NCI-H510A (cell line): ENCODE measurements around the gene PODNL1.
"Not testable (repeated sequence)": the region's sequence is repeated elsewhere in the genome, so short reads cannot be mapped to it uniquely, and the experiment has no call there.

Experiments used
- DNase-seq: peaks from one replicate; lab custom pipeline; 2025; lab: John Stamatoyannopoulos, UW

PODNL1 gene

DNA sequence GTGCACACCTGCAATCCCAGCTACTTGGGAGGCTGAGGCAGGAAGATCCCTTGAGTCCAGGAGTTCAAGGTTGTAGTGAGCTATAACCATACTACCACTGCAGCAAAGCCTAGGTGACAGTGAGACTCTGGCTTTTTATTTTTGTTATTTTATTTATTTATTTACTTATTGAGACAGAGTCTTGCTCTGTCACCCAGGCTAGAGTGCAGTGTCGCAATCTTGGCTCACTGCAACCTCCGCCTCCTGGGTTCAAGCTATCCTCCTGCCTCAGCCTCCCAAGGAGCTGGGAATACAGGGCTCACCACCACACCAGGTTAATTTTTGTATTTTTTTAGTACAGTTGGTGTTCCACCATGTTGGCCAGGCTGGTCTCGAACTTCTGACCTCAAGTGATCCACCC is 35.3 kb upstream of the PODNL1 start:
- DNase-seq = not testable (repeated sequence)

DNA sequence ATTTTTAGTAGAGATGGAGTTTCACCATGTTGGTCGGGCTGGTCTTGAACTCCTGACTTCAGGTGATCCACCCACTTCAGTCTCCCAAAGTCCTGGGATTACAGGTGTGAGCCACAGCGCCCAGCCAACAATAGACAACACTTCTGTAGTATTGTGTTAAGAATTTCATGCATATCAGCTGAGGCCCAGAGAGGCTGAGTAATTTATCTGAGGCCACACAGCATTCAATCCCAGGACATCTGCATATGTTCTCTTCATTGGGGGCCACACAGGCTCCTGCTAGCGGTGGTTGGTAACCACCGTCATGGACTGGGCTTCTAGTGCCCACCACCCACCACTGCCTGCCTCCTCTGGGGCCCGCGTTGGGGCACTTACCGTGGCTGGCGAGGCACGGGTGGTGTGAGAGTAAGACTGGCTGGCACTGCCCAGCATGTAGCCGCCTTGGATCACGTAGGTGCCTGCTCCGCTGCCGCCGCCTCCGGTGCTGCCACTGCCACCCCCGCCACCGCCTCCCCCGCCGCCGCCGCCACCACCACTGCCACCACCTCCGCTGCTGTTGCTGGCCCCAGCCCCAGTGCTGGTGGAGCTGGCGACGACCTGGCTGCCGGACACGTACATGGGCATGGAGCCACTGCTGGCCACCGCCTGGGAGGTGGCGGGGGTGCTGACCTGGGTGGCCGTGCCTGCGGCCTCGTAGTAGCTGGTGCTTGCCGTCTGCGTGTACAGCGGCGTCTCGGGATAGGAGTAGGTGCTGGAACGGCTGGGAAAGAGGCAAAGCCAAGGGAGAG is 34.3 kb upstream of the PODNL1 start:
- DNase-seq = no peak

DNA sequence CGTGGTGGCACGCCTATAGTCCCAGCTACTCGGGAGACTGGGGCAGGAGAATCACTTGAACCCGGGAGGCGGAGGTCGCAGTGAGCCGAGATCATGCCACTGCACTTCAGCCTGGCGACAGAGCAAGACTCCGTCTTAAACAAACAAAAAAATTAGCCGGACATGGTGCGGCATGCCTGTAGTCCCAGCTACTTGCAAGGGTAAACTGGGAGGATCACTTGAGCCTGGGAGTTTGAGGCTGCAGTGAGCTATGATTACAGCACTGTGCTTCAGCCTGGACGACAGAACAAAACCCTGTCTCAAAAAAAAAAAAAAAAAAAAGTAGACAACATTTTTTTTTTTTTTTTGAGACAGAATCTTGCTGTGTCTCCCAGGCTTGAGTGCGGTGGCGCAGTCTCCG is 33.7 kb upstream of the PODNL1 start:
- not testable (repeated sequence) for DNase-seq

DNA sequence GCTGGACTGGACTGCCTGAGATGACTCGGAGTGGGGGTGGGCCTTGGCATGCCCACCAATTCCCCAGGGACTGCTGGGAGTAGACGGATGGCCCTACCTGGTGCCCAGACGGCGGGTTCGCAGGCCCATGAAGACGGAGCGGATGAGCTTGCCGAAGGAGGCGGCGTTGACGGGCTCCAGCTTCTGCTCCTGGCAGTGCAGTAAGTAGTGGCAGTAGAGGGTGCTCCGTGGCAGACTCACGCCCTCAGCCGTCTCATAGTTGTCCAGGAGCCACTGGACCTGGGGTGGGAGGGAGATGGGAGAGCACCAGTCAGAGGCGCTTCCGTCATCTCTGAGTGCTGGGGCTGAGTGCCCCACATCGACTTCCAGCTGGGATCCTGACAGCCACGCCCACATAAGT is 31.7 kb upstream of the PODNL1 start:
- no peak for DNase-seq

DNA sequence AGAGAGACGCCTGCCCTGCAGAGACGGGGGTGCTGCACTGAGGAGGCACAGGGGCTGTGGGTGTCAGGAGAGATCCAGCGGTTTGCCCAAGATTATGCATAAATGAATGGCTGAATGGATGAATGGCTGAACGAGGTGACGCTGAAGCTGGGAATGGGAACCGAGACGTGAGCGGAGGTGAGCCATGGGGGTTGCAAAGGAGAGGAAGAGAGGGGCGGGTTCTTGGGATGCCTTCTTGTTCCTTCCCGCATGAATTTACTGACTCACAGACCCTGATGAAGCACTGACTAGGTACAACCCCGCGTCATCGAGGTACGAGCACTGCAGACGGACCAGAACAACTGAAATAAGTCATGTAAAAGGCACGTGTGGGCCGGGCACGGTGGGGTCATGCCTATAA is 30.8 kb upstream of the PODNL1 start:
- no peak for DNase-seq

DNA sequence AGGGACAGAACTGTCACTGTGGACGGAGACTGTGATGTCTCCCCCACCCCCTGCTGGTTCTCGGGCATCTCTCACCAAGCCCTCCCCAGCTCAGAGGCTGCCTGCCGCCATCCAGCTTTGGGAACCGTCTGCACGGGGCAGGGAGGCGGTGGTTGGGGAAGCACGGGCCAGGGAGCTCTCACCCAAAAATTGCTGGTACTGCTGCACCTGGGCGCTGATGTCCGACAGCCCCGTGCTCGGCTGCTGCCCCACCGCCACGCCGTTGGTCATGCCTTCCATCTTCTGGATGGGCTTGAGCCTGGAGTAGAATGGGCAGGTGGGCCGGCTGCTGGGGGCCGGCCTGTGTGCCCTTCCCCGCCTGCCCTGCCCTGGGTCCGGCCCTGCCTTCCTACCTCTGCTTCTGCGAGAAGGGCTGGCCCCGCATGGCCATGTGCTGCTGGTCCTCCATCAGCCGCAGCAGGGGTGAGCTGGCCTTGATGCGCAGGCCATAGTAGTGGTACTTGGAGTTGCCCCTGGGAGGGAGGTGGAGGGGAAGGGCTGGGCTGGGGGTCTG is 30.2 kb upstream of the PODNL1 start:
- no peak for DNase-seq

DNA sequence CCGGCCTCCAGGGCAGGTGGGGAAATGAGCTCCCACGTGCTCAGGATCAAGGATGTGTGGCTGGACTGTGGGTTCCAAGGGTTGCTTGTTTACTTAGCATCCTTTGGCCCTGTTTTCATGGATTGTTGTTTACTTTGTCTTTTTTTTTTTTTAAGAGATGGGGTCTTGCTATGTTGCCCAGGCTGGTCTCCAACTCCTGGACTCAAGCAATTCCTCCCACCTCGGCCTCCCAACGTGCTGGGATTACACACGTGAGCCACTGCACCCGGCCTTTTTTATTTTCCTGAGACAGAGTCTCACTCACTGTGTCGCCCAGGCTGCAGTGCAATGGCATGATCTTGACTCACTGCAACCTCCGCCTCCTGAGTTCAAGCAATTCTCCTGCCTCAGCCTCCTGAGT is 29.0 kb upstream of the PODNL1 start:
- not testable (repeated sequence) for DNase-seq

DNA sequence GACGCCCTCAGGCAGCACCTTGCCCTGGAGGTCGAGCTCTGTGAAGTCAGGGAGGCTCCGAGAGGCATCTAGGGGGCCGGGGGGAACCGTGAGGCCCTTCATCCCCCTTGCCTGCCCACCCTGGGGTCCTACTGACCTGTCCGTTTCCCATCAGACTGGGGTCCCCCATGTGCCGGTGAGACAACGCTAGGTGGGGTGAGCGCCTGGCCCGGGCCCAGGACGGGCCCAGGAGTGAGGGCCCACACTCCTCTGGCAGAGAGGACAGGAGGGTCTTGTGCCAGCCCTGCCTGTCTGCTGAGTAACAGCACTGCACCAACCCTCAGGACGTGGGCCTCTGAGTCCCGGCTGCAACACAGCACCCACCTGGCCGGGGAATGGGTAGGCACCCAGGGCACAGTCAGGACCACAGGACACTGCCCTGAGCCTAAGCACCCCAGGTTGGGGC is 28.5 kb upstream of the PODNL1 start:
- no peak for DNase-seq

DNA sequence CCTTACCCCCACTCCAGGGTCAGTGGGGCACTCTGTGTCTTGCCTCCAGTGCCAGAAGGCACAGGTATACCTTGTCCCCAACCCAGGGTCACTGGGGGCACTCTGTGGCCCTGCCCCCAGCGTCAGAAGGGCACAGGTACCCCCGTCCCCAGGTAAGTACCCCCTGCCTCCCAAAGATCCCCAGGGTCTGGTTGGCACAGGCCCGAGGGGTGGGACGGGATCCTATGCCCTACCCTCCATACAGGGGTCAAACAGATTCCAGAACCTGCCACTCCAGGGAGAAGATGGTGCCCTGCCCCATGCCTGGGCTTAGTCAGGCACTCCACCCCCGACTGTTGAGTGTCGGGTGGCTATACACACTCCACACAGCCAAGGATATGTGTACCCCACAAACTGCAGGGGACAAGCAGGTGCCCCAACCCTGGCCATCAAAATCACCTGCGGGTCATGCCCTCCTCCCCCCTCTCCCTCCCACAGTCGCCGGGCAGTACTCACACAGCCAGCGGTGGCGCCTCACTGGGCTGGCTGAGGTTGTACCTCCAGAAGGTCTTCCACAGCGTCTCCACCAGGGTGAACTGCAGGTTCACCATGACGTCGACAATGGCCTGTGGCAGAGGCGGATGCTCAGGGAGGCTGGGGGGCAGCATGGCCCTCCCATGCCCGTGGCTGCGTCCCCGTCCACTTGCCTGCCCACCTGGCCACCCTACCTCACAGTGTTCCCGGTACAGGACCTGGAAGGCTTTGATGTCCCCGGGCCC is 27.9 kb upstream of the PODNL1 start:
- DNase-seq = no peak

DNA sequence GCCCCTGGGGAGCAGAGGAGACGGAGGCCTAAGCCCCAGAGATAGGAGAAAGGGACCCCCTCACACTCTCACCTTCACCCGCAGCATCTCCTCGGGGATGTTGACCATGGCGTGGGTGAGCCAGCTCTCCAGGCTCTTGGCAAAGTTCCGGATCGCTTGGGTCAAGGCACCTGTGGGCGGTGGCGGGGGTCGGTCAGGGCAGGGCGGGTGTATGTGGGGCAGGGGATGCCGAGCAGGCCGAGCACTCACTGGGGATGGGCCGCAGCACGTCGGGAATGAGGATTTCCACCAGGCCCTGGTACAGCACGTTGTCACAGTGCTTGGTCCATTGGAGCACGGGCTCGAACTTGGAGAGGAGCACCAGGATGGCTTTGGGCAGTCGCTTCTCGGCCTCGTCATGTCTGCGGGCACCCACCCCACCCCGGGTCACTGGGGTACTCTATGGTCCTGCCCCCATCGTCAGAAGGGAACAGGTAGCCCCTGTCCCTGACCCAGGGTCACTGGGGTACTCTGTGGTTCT is 27.2 kb upstream of the PODNL1 start:
- DNase-seq = no peak

DNA sequence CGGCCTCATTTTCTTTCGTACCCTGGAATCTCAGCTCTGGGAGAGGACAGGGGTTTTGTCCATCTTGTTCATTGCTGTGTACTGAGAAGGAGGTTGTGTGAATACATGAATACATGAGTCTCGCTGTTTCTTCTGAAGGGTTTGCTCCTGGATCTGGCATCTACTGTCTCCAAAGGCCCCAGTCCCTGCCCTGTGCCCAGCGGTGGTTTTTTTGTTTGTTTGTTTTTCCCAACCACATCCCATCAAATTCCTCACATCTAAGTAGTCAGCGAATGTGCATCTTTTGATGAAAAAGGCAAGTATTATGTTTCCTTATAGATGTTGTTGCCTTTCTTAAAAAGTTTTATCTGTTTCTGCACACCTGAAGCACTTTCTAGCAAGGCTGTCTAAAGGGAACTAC is 26.6 kb upstream of the PODNL1 start:
- no peak for DNase-seq

DNA sequence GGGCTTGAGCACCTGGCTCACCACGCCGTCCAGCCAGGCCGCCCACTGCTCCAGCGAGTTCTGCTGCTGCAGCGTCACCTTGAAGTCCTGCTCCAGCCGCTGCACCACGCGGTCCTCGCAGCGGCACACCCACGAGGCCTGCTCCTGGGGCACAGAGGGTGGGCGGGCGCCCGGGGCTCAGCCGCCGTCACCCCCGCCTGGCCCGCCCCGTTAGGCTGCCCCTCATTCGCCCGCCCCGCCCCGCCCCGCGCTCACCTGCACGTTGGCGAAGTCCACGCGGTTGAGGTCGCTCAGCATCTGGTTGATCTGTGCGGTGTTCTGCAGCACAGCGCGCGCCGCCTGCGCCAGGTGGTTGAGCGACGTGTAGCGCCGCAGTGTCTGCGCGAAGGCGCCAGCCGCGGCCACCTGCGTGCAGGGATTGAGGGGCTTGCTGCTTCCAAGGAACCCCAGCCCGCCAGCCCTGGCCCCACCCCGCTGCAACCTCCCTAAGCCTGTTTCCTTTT is 25.4 kb upstream of the PODNL1 start:
- DNase-seq = no peak

DNA sequence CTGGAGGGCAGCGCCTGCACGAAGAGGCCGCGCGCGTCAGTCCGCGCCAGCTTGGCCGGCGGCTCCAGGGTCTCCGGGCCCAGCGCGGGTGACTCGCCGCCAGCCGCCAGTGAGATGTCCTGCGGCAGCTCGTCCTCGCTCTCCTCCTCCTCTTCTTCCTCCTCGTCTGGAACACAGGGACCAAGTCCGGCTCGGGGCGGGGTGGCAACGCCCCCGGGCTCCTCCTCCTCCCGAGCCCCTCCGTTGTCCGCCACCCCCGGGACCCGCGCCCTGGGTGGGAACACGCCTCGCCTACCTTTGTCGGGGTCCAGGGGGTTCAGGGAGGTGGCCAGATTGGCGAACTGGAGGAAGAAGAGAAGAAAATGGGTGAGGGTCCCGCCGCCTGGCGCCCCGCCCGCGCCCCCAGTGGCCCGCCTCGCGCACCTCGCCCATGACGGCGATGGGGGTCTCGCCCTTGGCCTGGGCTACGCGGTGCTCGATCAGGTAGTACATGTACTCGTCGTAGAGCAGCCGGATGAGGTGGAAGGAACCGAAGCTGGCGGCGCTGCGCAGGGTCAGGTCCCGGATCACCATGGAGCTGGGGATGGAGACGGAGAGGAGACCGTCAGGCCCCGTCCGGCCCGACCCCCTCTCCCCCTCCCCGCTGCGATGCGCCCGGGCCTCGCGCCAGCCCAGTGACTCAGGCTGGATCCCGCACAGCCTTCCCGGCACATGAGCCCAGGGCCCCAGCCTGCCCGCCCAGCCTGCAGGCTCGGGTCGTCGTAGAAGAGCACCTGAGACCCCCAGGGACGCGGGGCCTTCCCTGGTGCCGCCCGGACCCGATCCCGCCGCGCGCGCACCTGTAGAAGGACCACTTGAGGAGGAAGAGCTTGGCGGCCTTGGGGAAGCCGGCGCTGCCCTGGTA is 24.7 kb upstream of the PODNL1 start:
- DNase-seq = no peak

DNA sequence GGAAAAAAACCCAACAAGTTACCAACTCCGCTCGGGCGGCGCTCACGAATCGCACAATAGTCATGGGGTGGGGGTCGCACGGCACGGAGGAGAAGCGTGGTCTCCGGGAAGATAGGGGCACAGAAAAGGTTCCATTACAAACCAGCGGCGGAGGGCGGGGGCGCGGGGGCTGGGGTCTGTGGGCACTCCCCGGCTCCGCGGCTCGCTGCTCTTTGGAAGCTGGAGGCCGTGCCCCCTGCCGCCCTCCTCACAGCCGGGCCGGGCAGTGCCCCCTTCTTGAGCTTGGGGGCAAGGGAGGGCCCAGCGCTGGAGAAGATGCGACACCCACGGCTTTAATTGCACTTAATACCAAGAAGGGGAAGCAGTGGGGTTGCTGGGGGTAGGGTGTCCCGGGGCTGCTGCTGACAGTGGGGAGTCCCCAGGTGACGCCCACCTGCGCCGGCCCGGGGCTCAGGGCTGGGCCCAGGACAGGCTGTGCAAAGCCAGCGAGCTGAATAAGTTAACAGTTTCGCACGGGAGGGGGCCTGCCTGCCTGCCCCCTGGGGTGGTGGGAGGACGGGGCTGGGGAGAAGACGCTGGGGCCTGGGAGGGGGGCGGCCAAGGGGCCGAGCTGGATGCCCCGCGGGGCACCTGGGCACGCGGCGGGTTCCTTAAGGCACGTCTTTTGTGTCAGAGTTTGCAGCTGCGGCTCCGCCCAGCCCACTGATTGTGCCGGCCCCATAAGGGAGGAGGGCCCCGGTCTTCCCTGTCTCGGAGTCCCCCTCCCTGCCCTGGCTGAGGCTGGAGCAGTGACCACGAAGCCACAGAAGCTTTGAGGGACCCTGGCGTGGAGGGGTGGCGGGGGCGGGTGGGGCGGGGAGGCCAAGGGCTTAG is 23.8 kb upstream of the PODNL1 start:
- DNase-seq = no peak

DNA sequence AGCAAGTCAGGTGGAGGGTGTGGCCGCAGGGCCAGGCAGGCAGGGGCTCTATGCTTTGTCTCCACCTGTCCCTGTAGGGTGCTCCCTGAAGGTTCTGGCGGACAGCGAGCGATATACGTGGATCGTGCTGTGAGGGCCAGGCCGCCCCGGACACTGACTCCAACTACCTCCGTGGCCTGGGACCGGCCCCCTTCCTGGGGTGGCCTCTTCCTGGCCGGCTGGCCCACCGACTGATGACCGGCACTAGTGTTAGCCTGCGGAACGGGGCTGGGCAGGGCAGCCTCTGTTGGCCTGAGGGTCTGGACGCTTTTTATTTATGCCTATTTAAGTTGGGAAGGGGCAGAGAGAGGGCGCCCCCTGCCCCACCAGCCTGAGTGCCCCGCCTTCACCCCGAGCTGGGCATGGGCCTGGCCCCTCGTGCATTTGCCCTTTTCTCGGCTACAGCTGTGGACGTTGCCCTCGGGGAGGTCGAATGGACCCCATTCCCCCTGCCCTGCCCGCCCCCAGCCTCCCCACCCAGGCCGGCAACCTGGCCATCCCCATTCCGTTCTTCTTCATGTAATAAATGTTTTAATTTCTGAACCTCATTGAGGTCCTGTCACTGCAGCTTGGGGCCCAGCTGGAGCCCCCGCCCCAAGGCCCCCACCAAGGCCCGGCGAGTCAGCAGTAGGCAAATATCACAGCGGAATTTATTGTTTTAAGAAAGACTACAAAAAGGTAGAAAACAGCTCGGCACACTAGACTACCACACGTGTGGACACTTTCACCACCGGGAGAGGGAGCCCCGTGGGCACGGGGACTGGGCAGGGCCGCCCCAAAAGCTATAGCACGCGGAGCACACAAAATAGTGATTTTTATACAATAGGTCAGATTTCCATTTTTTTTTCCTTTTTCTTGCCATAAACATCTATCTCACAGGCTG is 22.9 kb upstream of the PODNL1 start:
- DNase-seq = no peak

DNA sequence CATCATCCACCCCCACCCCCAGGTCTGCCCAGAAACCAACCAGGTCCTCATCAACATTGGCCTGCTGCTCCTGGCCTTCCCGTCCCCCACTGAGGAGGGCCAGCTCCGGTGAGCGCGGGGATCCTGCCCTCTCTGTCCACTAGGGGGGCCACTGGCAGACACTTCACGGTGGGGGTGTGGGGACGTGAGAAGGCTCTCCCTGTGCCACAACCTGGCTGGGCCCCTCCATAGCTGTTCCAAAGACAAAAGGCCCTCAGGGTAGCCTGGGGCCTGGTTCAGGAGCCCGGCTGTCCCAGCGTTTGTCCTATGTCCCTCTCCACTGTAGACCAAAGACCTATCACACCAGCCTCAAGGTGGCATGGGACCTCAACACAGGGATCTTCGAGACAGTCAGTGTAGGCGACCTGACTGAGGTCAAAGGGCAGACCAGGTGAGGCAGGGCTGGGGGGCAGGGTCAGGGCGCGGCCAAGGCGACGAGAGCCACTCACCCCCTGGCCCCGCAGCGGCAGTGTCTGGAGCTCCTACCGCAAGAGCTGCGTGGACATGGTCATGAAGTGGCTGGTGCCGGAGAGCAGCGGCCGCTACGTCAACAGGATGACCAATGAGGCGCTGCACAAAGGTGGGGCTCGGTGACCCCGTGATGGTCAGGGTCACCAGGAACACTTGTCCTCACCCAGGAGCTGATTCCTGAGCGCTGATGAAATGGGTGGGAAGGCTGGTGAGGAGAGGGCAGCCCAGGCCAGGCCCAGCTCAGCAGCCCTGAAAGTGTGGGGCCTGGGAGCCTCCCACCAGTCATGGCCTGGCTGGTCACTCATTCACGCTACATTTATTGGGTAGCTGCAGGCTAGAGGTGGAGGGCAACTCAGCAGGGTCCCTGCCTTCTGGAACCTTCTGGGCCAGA is 22.0 kb upstream of the PODNL1 start:
- no peak for DNase-seq

DNA sequence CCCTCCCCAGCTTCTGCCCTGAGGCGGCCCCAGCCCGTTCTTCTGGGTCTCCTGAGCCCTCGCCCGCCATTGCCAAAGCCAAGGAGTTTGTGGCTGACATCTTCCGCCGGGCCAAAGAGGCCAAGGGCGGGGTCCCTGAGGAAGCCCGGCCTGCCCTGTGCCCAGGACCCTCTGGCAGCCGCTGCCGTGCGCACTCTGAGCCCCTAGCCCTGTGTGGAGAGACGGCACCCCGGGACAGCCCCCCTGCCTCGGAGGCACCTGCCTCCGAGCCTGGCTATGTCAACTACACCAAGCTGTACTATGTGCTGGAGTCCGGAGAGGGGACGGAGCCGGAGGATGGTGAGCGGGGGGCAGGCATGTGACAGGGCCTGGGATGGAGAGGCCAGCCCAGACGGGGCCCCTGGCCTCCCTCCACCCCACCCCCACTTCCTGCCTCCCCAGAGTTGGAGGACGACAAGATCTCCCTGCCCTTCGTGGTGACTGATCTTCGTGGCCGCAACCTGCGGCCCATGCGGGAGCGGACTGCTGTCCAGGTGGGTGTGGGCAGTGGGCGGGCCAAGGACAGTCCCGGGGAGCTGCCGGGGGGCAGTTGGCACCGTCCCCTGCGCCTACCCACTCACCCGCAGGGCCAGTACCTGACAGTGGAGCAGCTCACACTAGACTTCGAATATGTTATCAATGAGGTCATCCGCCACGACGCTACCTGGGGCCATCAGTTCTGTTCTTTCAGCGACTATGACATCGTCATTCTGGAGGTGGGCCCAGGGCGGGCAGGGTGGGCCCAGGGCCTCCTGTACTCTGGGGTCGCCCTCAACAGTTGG is 21.1 kb upstream of the PODNL1 start:
- DNase-seq = no peak

DNA sequence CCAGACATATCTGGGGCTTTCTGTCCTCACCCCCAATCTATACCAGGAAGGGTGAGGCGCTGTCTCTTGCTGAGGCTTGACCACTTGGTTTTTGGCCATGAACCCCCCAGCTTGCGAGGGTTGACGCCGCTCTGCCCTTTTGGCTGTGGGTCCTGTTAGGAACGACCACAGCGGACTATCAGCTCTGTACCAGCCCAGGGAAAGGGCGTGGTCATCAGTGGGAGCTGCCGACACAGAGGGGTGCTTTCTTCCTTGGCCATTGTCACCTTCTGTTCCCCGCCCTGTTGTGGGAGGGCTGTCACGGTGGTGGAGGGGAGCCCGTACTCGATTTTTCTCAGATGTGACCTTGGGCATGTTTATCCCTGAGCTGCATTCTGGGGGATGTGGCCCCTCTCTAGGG is 19.8 kb upstream of the PODNL1 start:
- DNase-seq = no peak
